Nephron (organoid): ENCODE results near the gene CDK18.
A peak's percentile ranks its signal among the peaks of the same experiment; 100 is the strongest.
"Not testable (repeated sequence)": the region's sequence is repeated elsewhere in the genome, so short reads cannot be mapped to it uniquely, and the experiment has no call there.

Experiments used
- H3K27ac Mint-ChIP-seq, 3 experiments: 2 replicates each; pipeline ENCODE4 v1.8.0; 2020; ENCODE audit warnings: mixed read lengths in 3 of 3, mild to moderate bottlenecking in 2 of 3, moderate library complexity in 1 of 3
- H3K27me3 Mint-ChIP-seq: 2 replicates; pipeline ENCODE4 v1.8.0; 2021; ENCODE audit warnings: low read depth, mild to moderate bottlenecking, moderate library complexity, mixed read lengths
- H3K36me3 Mint-ChIP-seq: 2 replicates; pipeline ENCODE4 v1.8.0; 2020; ENCODE audit warnings: low read depth, mixed read lengths
- H3K4me1 Mint-ChIP-seq: 2 replicates; pipeline ENCODE4 v1.8.0; 2020; ENCODE audit warnings: mixed read lengths
- H3K4me3 Mint-ChIP-seq, 3 experiments: 2 replicates each; pipeline ENCODE4 v1.8.0; 2020; ENCODE audit warnings: mild to moderate bottlenecking in 3 of 3, mixed read lengths in 3 of 3, moderate library complexity in 2 of 3
- H3K9me3 Mint-ChIP-seq: 2 replicates; pipeline ENCODE4 v1.8.0; 2020; ENCODE audit warnings: mixed read lengths
- CTCF ChIP-seq, 3 experiments: fragments of 200-600 bp; sonication (generic); IDR thresholded peaks; one replicate each; pipeline ENCODE4 v1.5.0; 2021; ENCODE audit warnings: antibody characterized with exemption in 3 of 3; ENCODE audit not compliant: unreplicated experiment in 3 of 3

The CDK18 gene

GRCh38 chr1:205477759-205478247 is 26.7 kb upstream of the CDK18 start:
- Mint-ChIP-seq H3K4me3 (no peak overlapping the region), H3K4me1 (peaks cover 10% of the 10 kb centered on the region), H3K36me3 (no peaks in the 10 kb centered on the region), H3K27me3 (peaks cover 57% of the 10 kb centered on the region), H3K27ac (peak overlapping the region in 2 of 3 experiments; percentile 62 to 72), H3K9me3 (peaks cover 10% of the 10 kb centered on the region)
- no peak for TF ChIP-seq CTCF (IDR thresholded peaks at IDR 0.05; ENCODE audit: unreplicated experiment in 3 of 3)

DNA sequence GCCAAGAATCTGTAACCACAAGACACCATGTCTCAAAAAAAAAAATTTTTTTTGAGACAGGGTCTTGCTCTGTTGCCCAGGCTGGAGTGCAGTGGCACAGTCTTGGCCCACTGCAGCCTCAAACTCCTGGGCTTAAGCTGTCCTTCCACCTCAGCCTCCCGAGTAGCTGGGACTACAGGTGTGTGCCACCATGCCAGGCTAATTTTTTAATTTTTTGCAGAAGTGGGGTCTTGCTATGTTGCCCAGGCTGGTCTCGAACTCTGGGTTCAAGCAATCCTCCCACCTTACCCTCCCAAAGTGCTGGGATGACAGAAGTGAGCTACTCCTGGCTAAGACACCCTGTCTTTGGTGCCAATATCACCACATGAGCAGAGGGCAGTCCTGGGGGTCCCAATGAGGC is 25.5 kb upstream of the CDK18 start:
- H3K27ac Mint-ChIP-seq, H3K4me1 Mint-ChIP-seq, H3K36me3 Mint-ChIP-seq, H3K4me3 Mint-ChIP-seq, H3K9me3 Mint-ChIP-seq: not testable (repeated sequence)
- peaks cover 60% of the 10 kb centered on the region for H3K27me3 Mint-ChIP-seq

- no peaks in the 10 kb centered on the region for H3K36me3 Mint-ChIP-seq
- no peak overlapping the region for H3K4me3 Mint-ChIP-seq
- TF ChIP-seq CTCF (IDR thresholded peaks at IDR 0.05; ENCODE audit: unreplicated experiment in 3 of 3) = no peak
- peaks cover 7% of the 10 kb centered on the region for H3K4me1 Mint-ChIP-seq
- peaks cover 6% of the 10 kb centered on the region for H3K9me3 Mint-ChIP-seq
- no peak overlapping the region for H3K27ac Mint-ChIP-seq
- H3K27me3 Mint-ChIP-seq = peaks cover 62% of the 10 kb centered on the region
These were observed 24.0 kb upstream of the CDK18 start for GRCh38 chr1:205480349-205480985.

DNA sequence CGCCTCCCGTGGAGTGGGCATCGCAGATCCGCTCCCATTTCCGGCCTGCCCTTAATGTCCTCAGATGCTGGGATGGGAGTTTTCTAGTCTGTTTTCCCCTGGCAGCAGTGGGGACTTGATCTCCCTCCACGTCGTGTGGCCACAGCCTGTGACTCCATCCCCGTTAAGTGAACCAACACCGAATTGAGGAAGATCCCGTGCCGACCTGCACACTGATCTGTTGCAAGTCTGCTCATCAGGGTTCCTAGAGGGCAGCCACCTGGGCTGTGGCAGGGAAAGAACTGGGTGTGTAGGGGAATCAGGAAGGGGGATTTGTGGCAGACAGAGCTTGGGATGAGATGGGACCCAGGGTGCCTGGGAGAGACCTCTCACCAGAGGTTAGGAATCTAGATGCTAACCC is 23.3 kb upstream of the CDK18 start:
- no peaks in the 10 kb centered on the region for H3K9me3 Mint-ChIP-seq
- no peaks in the 10 kb centered on the region for H3K36me3 Mint-ChIP-seq
- TF ChIP-seq CTCF (IDR thresholded peaks at IDR 0.05; ENCODE audit: unreplicated experiment in 3 of 3) = no peak
- H3K27ac Mint-ChIP-seq = no peak overlapping the region
- H3K4me1 Mint-ChIP-seq = peaks cover 10% of the 10 kb centered on the region
- peaks cover 67% of the 10 kb centered on the region for H3K27me3 Mint-ChIP-seq
- H3K4me3 Mint-ChIP-seq = no peak overlapping the region

GRCh38 chr1:205481629-205482151 is 22.8 kb upstream of the CDK18 start:
- no peak for TF ChIP-seq CTCF (IDR thresholded peaks at IDR 0.05; ENCODE audit: unreplicated experiment in 3 of 3)
- Mint-ChIP-seq H3K4me1 (peaks cover 10% of the 10 kb centered on the region), H3K4me3 (no peak overlapping the region), H3K27me3 (peaks cover 67% of the 10 kb centered on the region), H3K9me3 (no peaks in the 10 kb centered on the region), H3K36me3 (no peaks in the 10 kb centered on the region), H3K27ac (no peak overlapping the region)

DNA sequence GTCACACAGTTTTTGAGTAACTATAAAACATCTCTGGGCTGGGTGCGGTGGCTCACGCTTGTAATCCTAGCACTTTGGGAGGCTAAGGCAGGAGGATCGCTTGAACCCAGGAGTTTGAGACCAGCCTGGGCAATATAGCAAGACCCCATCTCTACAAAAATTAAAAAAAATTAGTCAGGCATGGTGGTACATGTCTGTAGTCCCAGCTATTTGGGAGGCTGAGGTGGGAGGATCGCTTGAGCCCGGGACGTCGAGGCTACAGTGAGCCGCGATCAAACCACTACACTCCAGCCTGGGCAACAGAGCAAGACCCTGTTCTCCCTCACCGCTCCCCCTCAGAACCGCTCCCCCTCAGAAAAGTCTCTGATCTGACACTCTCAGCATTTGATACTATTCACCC is 21.9 kb upstream of the CDK18 start:
- H3K9me3 Mint-ChIP-seq, H3K36me3 Mint-ChIP-seq, H3K4me3 Mint-ChIP-seq, H3K27ac Mint-ChIP-seq: not testable (repeated sequence)
- H3K4me1 Mint-ChIP-seq = peaks cover 10% of the 10 kb centered on the region
- H3K27me3 Mint-ChIP-seq = peaks cover 71% of the 10 kb centered on the region

DNA sequence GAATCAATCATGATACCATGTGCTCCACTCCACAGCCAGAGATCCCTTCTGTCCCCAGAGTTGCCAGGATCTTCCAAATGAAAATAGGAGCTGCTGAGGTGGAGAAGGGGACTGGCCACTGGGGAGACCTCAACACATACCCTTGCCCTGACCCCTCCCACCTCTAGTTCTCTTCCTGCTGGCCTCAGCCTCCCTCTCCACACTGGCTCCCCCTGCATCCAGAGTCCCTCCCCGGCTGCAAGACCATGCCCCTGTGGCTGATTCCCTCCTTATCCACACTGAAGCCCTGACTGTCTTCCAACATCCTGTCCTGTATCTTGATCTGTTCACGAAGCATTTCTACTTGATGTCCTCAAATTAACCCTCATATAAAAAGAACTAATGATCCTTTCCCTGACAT is 21.1 kb upstream of the CDK18 start:
- peaks cover 72% of the 10 kb centered on the region for H3K27me3 Mint-ChIP-seq
- H3K4me1 Mint-ChIP-seq = peaks cover 15% of the 10 kb centered on the region
- H3K9me3 Mint-ChIP-seq = no peaks in the 10 kb centered on the region
- no peak for TF ChIP-seq CTCF (IDR thresholded peaks at IDR 0.05; ENCODE audit: unreplicated experiment in 3 of 3)
- H3K36me3 Mint-ChIP-seq = peaks cover 3% of the 10 kb centered on the region
- H3K27ac Mint-ChIP-seq = peak overlapping the region in 1 of 3 experiments; percentile 23
- no peak overlapping the region for H3K4me3 Mint-ChIP-seq
